IPS-NIHi7 (cell line): Measurements from ENCODE around the gene ATP2B2.

Source experiments
- DNase-seq: peaks from one replicate; pipeline ENCODE4 v3.0.0; 2012; ENCODE audit warnings: mixed read lengths; ENCODE audit errors: extremely low spot score

ATP2B2 gene

GRCh38 chr3:10280177-10280529, 225.2 kb downstream of the ATP2B2 start:
- DNase-seq = no peak

DNA sequence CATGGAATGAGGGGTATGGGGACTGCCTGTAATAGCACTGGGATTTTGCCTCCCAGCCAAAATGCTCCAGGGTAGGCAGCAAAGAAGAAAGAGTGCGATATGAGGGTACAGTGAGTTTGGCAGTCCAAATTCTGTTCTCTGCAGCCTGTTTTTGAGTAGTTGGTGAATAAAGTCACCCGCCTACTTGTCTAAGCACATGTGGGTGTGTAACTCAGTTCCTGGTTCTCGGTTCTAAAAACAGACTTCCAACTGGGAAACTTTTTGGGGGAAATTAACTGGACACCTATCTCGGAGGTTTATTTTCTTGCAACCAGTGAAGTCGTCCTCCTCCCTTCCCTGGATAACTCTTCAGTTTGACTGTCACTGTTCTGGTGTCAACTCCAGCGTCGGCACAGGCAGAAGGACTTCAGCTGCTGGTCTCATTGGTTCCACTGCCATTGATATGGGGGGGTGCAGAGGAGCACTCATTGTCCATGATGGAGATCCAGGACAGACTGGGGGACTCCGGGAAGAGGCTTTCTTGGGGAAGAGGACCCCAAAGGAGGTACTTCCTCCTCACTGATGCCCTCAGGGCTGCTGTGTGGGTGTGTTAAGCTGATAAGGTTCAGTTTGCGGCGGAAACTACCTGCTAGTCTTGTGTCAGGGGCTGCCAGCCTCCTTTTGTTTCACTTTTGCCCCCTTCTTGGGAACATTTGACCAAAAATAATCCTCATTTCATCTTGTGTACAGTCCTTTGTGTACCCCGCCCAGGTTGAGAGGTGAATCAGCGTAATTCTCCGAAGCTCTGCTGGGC, 225.8 kb downstream of the ATP2B2 start:
- no peak for DNase-seq

DNA sequence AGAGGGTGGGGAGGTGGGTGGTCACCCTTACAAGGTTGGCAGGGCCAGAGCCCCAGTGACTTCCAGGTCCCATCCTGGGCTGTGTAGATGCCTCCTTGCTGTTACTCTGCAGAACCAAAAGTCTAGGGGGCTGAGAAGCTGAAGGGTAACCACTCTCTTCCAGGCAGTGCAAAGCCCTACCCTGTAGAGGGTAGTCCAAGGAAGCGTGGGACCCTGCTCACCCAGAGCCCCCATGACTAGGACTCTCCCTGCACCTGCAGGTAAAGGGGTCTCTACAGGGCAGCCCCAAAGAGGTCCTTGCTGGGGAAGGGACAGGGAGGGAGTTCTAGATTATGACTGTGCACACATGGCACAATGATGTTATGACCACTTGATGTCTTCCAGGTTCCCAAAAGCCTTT, 226.9 kb downstream of the ATP2B2 start:
- no peak for DNase-seq

GRCh38 chr3:10277115-10277625, 228.2 kb downstream of the ATP2B2 start:
- no peak for DNase-seq

GRCh38 chr3:10274601-10275000, 230.8 kb downstream of the ATP2B2 start:
- DNase-seq = no peak
